Activated CD4-positive, alpha-beta T cell treated with anti-CD3 and anti-CD28 coated beads, Interleukin-2, amount 50 U/mL, for 1 hour (primary cell): ENCODE results near the gene ALOXE3.
A peak's percentile ranks its signal among the peaks of the same experiment; 100 is the strongest.

Experiments used
- DNase-seq: peaks from one replicate; pipeline ENCODE4 v3.0.0-alpha.2; 2020

Gene ALOXE3

GRCh38 chr17:8141741-8142140, 23.4 kb upstream of the ALOXE3 start:
- DNase-seq, result no peak

- DNase-seq, result no peak
Measured at GRCh38 chr17:8141045-8141444, 22.7 kb upstream of the ALOXE3 start.

DNA sequence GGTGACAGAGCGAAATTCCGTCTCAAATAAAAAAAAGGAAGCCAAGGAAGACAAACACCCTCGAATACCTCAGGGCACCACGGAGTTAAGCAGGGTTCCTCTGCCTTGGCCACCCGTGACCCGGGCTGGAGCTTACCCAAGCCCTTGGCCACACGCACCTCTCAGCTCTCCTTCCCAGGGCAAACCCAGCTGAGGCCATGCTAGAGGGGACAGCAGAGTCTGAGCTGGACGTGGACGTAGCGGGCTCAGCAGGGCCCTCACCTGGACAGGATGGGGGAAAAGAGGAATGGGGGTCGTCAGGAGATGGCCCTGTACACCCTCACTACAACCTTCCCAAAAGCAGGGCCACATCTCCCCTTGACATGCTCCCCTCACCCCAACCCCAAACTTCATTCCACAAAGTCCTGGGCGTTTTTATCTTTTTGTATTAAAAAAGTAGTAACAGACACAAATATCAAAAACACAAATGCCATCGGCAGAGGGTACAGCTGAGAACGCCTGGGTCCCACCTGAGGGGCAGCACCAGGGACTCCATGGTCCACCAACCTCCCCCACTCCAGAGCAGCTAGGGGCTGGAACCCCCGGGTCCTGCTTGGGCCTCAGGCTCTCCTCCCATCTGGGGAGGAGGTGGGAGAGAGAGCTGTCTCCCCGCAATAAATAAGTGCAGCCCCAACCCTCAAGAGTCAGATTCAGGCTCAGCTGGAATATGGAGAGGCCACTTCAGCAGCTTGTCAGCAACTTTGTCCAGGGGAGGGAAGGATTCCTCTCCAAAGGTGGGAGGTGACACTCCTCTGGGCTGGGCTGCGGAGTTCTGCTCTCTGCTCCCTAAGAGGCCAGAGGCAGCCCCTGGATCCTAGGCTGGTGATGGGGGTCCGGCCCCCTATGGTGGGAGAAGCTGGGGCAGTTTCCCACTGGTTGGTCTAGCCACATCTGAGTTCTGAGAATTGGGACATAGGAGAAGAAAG, 22.0 kb upstream of the ALOXE3 start:
- no peak for DNase-seq

GRCh38 chr17:8138672-8139371, 20.5 kb upstream of the ALOXE3 start:
- DNase-seq, result peak; percentile 91

DNA sequence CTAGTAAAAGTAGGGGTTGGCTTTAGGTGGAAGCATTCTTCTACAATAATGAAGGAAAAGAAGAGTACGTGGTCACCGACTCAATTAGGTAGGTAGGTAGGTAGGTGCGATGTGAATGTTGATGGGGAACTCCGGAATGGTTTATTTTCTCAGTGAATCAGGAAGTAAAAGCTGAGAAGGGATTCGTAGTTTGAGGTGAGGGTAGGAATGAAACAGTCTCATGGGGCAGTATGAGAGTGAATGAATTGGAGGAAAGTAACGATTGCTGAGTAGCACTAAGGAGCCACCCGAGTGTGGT, 20.0 kb upstream of the ALOXE3 start:
- no peak for DNase-seq

- DNase-seq, result no peak
Measured at GRCh38 chr17:8137645-8138373, 19.5 kb upstream of the ALOXE3 start.

- DNase-seq, result no peak
Measured at GRCh38 chr17:8133941-8134340, 15.6 kb upstream of the ALOXE3 start.

GRCh38 chr17:8133399-8133798, 15.1 kb upstream of the ALOXE3 start:
- no peak for DNase-seq

- no peak for DNase-seq
Measured at GRCh38 chr17:8131844-8132441, 13.6 kb upstream of the ALOXE3 start.

DNA sequence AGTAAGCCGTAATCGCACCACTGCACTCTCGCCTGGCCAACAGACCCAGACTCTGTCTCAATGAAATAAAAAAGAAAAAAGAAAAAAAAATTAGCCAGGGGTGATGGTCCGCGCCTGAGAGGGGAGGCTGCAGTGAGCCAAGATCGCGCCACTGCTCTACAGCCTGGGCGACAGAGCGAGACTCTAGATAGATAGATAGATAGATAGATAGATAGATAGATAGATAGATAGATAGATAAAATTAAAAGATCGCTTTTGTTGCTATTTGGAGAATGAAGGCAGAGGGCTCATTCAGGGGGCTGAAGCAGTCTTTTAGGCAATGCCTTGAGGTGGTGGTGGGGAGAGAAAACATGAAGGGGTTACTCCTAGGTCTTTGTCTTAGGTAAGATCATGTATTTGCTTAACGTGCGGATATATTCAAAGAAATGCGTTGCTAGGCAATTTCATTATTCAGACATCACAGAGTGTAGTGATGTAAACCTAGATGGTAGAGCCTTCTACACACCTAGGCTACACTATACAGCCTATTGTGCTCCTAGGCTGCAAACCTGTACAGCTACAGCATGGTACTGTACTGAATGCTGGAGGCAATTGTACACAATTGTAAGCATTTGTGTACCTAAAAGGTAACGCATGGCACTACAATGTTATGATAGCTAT, 9.9 kb upstream of the ALOXE3 start:
- DNase-seq, result no peak

- no peak for DNase-seq
Measured at GRCh38 chr17:8126491-8127066, 8.3 kb upstream of the ALOXE3 start.

- no peak for DNase-seq
Measured at GRCh38 chr17:8125947-8126490, 7.7 kb upstream of the ALOXE3 start.

GRCh38 chr17:8125154-8125946, 7.0 kb upstream of the ALOXE3 start:
- peak; percentile 87 for DNase-seq

DNA sequence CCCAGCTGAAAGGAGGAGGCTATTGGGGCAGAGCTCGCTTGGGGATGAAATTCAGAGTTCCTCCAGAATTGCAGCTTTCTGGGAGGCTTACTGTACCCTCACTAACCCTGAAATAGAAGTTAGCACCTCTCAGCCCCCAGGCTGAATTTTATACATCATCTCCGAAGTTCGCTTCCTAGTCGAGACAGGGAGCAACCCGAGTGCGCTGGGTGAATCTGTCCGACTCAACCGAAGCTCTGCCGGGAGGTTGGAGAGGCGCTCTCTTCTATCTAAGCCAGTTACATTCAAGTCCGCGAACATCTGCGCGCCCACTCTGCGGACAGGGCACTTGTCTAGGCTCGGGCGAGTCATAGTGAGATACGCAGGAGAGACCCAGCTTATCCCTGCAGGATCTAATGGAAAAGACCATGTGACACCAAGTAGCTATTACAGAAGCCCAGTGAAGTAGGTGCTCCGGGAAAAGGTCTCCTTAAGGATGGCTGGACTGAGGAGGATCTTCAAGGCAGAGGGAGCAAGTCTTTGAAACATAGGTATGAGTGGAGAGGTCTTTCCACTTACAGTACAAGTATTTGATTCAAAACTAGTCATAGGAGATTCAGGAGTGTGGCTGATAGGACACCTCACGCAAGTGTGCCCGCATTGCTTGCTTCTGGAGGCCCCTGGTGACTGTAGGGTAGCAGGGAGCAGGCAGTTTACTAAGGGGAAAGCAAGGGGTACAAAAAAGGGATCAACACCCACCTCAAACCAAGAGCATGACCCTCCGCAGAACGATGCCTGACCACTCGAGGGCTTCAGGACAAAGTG, 6.2 kb upstream of the ALOXE3 start:
- DNase-seq, result no peak

- no peak for DNase-seq
Measured at GRCh38 chr17:8123695-8124349, 5.5 kb upstream of the ALOXE3 start, which contains the start of gene HES7. Gene HES7, minus strand, starts transcription at chr17:8124106. Its CDS starts 22 bp downstream, at chr17:8124084.

- DNase-seq, result no peak
Measured at GRCh38 chr17:8122924-8123694, 4.8 kb upstream of the ALOXE3 start.

GRCh38 chr17:8122422-8122923, 4.2 kb upstream of the ALOXE3 start:
- DNase-seq, result no peak

DNA sequence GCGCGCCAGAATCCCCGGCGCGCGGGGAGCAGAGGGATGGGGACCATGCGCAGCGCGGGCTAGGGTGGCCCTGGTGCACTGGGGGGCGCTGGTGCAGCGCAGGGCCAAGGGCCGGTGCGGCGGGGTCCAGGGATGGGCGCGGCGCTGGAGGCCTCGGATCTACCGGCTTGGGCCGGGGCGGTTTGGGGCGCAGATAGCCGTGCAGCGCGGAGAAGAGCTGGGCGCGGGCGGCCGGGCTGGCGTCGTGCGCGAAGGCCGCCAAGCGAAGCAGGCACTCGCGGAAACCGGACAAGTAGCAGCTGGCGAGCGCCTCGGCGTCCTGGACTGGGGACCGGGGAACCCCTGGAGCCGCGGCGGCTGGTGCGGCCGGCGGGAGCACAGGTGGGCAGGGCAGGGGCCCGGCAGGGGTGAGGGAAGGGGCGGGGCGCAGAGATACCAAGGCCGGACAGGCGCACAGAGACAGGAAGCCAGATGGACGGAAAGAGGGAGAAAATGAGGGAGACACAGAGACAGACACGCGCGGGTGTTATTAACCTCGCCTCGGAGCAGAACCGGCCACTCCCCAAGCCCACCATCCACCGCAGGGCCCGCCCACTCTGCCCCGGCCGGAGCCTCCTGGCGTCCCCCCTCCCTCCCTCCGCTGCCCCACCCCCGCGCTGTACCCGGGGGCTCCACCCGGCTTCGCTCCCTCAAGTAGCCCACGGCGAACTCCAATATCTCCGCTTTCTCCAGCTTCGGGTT, 3.5 kb upstream of the ALOXE3 start:
- no peak for DNase-seq
